Cerebellar cortex (tissue), 1 donor: Measurements from ENCODE around the gene SON.
"Not testable (repeated sequence)": the region's sequence is repeated elsewhere in the genome, so short reads cannot be mapped to it uniquely, and the experiment has no call there.

Source experiments
- DNase-seq: peaks from one replicate; pipeline ENCODE4 v3.0.0-alpha.2; 2015; ENCODE audit warnings: low spot score

Gene SON, protein sequence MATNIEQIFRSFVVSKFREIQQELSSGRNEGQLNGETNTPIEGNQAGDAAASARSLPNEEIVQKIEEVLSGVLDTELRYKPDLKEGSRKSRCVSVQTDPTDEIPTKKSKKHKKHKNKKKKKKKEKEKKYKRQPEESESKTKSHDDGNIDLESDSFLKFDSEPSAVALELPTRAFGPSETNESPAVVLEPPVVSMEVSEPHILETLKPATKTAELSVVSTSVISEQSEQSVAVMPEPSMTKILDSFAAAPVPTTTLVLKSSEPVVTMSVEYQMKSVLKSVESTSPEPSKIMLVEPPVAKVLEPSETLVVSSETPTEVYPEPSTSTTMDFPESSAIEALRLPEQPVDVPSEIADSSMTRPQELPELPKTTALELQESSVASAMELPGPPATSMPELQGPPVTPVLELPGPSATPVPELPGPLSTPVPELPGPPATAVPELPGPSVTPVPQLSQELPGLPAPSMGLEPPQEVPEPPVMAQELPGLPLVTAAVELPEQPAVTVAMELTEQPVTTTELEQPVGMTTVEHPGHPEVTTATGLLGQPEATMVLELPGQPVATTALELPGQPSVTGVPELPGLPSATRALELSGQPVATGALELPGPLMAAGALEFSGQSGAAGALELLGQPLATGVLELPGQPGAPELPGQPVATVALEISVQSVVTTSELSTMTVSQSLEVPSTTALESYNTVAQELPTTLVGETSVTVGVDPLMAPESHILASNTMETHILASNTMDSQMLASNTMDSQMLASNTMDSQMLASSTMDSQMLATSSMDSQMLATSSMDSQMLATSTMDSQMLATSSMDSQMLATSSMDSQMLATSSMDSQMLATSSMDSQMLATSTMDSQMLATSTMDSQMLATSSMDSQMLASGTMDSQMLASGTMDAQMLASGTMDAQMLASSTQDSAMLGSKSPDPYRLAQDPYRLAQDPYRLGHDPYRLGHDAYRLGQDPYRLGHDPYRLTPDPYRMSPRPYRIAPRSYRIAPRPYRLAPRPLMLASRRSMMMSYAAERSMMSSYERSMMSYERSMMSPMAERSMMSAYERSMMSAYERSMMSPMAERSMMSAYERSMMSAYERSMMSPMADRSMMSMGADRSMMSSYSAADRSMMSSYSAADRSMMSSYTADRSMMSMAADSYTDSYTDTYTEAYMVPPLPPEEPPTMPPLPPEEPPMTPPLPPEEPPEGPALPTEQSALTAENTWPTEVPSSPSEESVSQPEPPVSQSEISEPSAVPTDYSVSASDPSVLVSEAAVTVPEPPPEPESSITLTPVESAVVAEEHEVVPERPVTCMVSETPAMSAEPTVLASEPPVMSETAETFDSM (N-terminal part only)

DNA sequence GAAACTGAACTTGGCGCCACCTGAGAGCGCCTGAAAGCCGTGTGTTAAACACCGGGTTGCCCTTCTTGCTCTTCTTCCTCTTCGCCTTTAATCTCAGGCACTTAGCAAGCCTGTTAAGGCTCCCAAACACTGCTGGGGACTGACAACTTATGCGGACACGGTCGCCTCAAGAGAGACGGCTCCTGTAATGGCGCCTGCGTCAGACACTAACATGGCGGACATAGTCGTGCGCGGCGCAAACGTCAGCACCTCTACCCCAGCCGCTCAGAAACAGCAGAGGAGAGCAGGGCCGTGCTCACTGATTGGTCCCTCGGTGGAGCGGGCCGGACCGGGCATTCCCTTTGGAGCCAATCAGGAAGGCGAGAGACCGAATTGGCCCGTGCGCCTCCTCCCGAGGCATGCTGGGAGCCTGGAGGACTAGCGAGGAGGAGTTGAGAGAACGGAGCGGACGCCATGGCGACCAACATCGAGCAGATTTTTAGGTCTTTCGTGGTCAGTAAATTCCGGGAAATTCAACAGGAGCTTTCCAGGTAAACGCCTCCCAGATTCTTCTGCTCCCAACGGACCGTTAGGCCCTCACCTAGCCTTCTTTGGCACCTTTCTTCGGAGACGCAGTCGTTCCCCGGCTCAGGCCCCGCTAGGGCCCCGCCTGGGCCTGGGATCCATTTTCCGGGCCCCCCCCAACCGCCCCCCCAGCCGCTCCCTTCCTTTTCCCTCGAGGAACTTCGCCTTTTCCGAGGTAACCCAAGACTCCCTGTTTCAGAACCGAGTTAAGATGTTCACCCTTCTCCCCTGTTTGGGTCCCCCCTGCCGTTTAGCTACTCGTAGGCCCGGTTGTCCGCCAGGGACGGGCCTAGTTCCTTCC lies at the start of gene SON:
Gene SON (plus strand): TSS at position 399 of the 865 bp plus-strand sequence. CDS start 55 bp downstream, at position 454.
- peak; percentile 99 for DNase-seq

GRCh38 chr21:33493756-33494155 lies 49.1 kb upstream of the SON start:
- DNase-seq, result no peak

DNA sequence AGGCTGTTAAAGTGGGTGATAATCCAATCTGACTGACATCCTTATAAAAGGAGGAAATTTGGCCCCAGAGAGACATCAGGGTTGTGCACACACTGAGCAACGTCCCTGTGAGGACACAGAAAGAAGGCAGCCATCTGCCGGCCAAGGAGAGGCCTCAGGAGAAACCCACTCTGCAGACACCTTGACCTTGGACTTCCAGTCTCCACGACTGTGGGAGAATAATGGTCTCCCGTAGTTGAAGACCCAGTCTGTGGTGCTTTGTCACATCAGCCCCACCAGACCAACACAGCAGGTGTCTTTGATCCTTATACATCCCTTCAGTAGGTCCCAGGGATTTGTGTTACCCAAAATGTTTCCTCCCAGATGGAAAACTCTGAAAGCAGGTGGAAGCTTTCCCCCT lies 47.1 kb upstream of the SON start:
- DNase-seq, result no peak

- no peak for DNase-seq
Observed at GRCh38 chr21:33496345-33496744, 46.5 kb upstream of the SON start.

DNA sequence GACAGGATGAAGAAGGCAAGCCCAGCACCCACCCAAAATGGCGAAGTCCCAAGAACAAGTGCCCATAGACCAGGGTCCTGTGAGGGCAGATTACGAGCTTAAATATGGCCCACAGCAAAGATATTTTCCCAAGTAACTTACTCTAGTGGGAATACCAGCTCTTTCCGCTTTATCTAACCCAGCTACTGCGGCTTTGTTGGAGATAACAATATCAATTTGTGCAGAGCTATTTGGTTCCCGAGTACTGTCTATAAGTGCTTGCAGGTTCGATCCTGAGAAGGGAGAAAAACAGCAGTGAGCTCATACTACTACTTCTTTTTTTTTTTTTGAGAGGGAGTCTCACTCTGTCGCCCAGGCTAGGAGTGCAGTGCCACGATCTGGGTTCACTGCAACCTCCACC lies 37.0 kb upstream of the SON start:
- DNase-seq, result no peak

DNA sequence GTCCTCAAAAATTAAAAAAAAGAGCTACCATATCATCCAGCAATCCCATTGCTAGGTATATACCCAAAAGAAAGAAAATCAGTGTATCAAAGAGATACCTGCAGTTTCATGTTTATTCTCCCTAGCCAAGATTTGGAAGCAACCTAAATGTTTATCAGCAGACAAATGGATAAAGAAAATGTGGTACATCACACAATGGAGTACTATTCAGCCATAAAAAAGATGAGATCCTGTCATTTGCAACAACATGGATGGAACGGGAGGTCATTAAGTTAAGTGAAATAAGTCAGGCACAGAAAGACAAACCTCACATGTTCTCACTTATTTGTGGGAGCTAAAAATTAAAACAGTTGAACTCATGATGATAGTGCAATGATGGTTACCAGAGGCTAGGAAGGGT lies 35.8 kb upstream of the SON start:
- DNase-seq, result not testable (repeated sequence)

DNA sequence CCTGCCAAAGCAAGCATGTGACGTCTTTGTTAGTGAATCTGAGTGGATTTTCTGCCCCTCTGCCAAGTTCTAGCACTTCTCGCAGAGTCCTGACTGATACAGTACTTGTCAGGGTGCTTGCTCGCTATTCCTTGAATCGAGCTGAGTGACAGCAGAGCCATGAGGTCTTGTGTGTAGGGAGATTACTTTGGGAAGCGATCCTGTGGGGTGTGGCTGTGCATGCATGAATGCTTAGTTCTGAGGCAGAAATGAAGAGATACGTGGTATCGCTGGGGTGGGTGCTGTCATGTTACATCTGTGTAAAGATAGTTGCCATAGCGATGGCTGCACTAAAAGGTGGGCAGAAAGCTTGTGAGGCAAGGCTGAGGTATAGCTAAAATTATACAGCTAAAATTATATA lies 32.0 kb upstream of the SON start:
- no peak for DNase-seq

GRCh38 chr21:33511639-33512038 lies 31.2 kb upstream of the SON start:
- no peak for DNase-seq

DNA sequence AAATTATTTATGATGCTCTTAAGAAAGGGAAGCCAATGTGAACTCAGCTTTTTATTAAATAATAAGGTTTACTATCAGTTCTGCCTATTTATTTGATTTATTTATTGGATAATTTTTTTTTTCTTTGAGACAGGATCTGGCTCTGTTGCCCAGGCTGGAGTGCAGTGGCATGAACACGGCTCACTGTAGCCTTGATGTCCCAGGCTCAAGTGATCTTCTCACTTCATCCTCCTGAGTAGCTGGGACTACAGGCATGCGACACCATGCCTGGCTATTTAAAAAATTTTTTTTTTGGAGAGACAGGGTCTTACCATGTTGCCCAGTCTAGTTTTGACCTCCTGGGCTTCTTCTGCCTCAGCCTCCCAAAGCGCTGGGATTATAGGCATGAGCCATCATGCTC lies 30.4 kb upstream of the SON start:
- DNase-seq, result no peak

- DNase-seq, result no peak
Observed at GRCh38 chr21:33514229-33514628, 28.6 kb upstream of the SON start.

DNA sequence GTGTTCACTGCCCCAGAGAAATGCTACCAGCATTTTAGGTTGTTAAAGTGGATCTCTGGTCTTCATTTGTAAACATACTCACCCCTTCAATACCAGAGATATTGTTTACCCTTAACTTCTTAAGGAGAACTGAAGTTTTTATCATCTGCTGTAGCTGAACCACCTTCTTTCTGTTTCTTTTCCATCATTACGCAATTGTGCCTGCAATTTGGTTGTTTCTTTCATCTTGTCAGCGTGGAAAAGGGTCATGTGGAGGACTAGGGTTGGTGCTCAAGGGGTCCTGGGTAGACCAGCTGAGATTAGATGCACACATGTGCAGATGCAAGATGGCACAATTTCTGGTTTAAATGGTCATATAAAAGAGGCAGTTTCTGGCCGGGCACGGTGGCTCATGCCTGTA lies 23.9 kb upstream of the SON start:
- no peak for DNase-seq

DNA sequence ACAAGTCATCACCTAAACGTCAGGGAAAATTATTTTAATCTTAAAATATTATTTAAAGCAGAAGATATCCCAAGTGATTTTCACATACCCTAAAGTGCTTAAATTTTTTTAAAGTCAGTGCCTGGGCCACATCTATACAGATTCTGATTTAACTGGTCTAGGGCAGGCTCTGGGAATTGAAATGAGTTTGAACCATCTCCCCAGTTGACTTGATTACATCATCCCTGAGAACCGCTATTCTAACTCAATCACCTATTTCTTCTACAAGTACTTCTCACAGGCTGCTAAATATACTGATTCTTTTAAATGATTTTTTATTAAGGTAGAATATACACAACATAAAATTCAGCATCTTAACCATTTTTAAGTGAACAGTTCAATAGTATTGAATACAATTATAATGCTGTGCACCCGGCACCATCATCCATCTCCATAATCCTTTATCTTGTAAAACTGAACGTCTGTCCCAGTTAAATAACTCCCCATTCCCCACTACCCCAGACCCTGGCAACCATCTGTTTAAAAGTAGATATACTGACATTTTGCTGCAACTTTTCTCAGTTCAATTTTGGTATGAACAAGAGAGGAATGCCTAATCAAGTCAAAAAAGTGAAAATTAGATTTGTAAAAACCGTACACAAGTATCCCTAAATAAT lies 20.4 kb upstream of the SON start:
- DNase-seq, result no peak

DNA sequence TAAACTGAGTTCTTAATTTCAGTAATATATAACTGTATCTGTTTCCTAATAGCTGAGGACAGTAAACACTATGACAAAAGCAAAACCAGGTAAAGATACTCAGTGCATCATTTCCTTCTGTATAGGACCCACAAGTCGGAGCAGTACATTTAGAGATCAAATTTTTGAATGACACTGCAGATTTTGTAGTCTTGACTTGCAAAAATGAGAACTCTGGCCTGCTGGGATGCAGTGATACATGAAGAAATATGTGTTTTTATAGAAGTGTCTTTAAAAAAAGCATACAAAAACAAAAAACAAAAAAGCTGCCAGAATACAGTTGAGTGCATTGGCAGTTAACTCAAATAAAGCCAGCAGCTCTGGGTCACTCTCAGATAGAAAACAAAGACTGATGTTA lies 19.9 kb upstream of the SON start:
- DNase-seq, result no peak

- DNase-seq, result no peak
Observed at GRCh38 chr21:33531007-33531406, 11.8 kb upstream of the SON start.

DNA sequence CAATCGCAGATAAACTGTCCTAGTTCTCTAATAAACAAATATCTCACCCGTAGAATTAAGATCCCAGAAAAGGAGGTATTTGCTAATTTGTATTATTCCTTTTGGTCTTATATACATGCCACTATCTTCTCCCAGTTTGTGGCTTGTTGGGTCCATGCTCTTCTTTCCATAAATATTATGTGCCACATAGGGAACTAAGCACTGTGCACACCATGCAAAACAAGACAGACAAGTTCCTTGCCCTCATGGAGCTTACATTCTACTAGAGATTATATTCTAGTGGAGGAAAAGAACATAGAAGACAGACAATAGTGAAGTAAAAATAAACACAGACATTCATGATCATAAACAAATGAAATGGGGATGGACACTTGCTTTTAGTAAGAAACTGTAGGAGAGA lies 5.6 kb upstream of the SON start:
- DNase-seq, result no peak

DNA sequence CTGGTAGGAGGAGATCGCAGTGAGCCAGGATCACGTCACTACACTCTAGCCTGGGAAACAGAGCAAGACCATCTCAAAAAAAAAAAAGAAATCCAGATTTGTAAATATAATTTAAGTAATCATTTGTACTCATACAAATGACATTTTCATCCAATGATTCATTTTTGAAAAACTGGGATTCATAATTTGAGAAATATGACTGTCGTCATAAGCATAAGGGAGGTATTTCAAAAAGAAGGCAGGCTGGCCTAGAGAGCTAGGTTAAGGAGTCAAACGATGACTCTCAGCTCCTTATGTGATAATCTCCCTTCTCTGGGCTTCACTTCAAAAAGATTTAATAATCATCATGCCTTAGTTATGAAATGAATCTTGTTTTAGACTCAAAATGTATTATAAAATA lies 3.2 kb upstream of the SON start:
- no peak for DNase-seq

- DNase-seq, result no peak
Observed at GRCh38 chr21:33540711-33541104, 2.1 kb upstream of the SON start.

DNA sequence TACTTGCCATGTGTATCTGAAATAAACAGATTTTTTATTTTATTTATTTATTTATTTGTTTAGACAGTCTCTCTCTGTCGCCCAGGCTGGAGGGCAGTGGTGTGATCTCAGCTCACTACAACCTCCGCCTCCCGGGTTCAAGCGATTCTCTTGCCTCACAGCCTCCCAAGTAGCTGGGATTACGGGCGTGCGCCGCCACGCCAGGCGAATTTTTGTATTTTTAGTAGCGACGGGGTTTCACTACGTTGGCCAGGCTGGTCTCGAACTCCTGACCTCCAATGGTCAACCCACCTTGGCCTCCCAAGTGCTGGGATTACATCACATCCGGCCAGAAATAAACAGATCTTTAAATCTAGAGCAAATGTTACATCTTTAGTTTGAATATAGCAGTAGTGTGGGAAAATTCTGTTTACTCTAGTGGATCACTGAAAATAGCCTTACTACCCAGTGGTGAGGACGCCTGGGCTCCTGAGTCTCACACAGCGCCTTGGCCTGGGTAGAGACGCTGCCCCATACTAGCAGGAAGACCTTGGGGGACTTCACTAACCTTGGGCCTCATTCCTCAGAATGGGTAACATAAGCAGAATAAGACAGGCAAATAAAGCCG lies 1.6 kb upstream of the SON start:
- no peak for DNase-seq

- peak; percentile 84 for DNase-seq
Observed at GRCh38 chr21:33541756-33542639, 840 bp upstream of the SON start, which contains the start of gene GART. TSS of gene GART (minus strand) at chr21:33542117. CDS start at chr21:33539315, 2,802 bp downstream.
